VCaP (cell line): ENCODE results near the gene SKAP2.
"Not testable (repeated sequence)": the region's sequence is repeated elsewhere in the genome, so short reads cannot be mapped to it uniquely, and the experiment has no call there.

Experiments
- H3K27ac ChIP-seq: fragments of 450-650 bp; 2 replicates; pipeline ENCODE4 v1.5.1; 2017
- CTCF ChIP-seq: fragments of 450-650 bp; conservative IDR thresholded peaks from 2 replicates; pipeline ENCODE4 v1.5.1; 2017; ENCODE audit warnings: mild to moderate bottlenecking, moderate library complexity

The SKAP2 gene

GRCh38 chr7:26841003-26841739, 23.2 kb downstream of the SKAP2 start:
- no peak overlapping the region for H3K27ac ChIP-seq
- TF ChIP-seq CTCF: no peak

GRCh38 chr7:26836793-26837192, 27.6 kb downstream of the SKAP2 start:
- H3K27ac ChIP-seq: not testable (repeated sequence)

- H3K27ac ChIP-seq: no peak overlapping the region
These were observed 49.0 kb downstream of the SKAP2 start for GRCh38 chr7:26815426-26815825.

GRCh38 chr7:26813432-26813831, 51.0 kb downstream of the SKAP2 start:
- TF ChIP-seq CTCF: no peak
- H3K27ac ChIP-seq: no peak overlapping the region

More at GRCh38 chr7:26815426-26815825, 49.0 kb downstream of the SKAP2 start:
- no peak for TF ChIP-seq CTCF

GRCh38 chr7:26794541-26794940, 69.8 kb downstream of the SKAP2 start:
- no peak for TF ChIP-seq CTCF
- no peak overlapping the region for H3K27ac ChIP-seq

GRCh38 chr7:26792576-26792975, 71.8 kb downstream of the SKAP2 start:
- no peak overlapping the region for H3K27ac ChIP-seq
- TF ChIP-seq CTCF: no peak

- TF ChIP-seq CTCF: no peak
- no peak overlapping the region for H3K27ac ChIP-seq
These were observed 72.4 kb downstream of the SKAP2 start for GRCh38 chr7:26792006-26792405.

- TF ChIP-seq CTCF: no peak
- H3K27ac ChIP-seq: no peak overlapping the region
These were observed 74.8 kb downstream of the SKAP2 start for GRCh38 chr7:26789481-26790184.
